WTC11 (cell line): Measurements from ENCODE around the gene ASF1A. TPM values are rescaled to one million over a fixed set of nuclear protein-coding genes. Genes with fewer than 3 reads are reported as not detected.

Experiments used
- ATAC-seq: fragments of 200-7000 bp; cut with Tn5 transposase; 2 replicates; pipeline ENCODE4 v1.10.0; 2021; ENCODE audit warnings: mild to moderate bottlenecking, moderate library complexity
- CTCF ChIA-PET: fragments of 300-600 bp; sonication (Branson Sonifier 250); formaldehyde crosslinking; loops from one replicate; lab custom pipeline; 2021; ENCODE audit warnings: antibody characterized with exemption; lab: Charles Lee
- POLR2A ChIA-PET: fragments of 350-600 bp; sonication (Branson Sonifier 250); formaldehyde crosslinking; loops from one replicate; lab custom pipeline; 2021; ENCODE audit warnings: antibody characterized with exemption; lab: Charles Lee
- DNase-seq: peaks from one replicate; pipeline ENCODE4 v3.0.0; 2021; ENCODE audit warnings: low spot score
- H3K27ac Mint-ChIP-seq: 2 replicates; pipeline ENCODE4 v1.8.0; 2021; ENCODE audit warnings: mixed read lengths
- H3K27me3 Mint-ChIP-seq: 2 replicates; pipeline ENCODE4 v1.8.0; 2021; ENCODE audit warnings: low read depth, mild to moderate bottlenecking, moderate library complexity, mixed read lengths
- H3K36me3 Mint-ChIP-seq: 2 replicates; pipeline ENCODE4 v1.8.0; 2021; ENCODE audit warnings: mixed read lengths
- H3K4me1 Mint-ChIP-seq: 2 replicates; pipeline ENCODE4 v1.8.0; 2022; ENCODE audit warnings: mixed read lengths
- H3K4me3 Mint-ChIP-seq: 2 replicates; pipeline ENCODE4 v1.8.0; 2021; ENCODE audit warnings: mild to moderate bottlenecking, moderate library complexity, mixed read lengths
- H3K9me3 Mint-ChIP-seq: 2 replicates; pipeline ENCODE4 v1.8.0; 2021; ENCODE audit warnings: mixed read lengths
- ATF2 ChIP-seq: sonication (generic); formaldehyde crosslinking; IDR thresholded peaks from 2 replicates; pipeline ENCODE4 v1.8.1; 2022; ENCODE audit warnings: low read depth, missing genetic modification reagents, borderline replicate concordance
- E2F4 ChIP-seq: sonication (generic); formaldehyde crosslinking; IDR thresholded peaks from 2 replicates; pipeline ENCODE4 v1.8.1; 2022; ENCODE audit warnings: low read depth, mild to moderate bottlenecking, moderate library complexity, missing genetic modification reagents, borderline replicate concordance
- ERG ChIP-seq: fragments of 250-450 bp; sonication (Bioruptor Pico); IDR thresholded peaks from 2 replicates; pipeline ENCODE4 v1.8.0; 2021; ENCODE audit warnings: mild to moderate bottlenecking
- FOXP4 ChIP-seq: sonication (generic); formaldehyde crosslinking; IDR thresholded peaks from 2 replicates; pipeline ENCODE4 v1.8.0; 2022; ENCODE audit warnings: mild to moderate bottlenecking, missing genetic modification reagents
- MXD4 ChIP-seq: fragments of 250-450 bp; sonication (Bioruptor Pico); IDR thresholded peaks from 2 replicates; pipeline ENCODE4 v1.8.0; 2021; ENCODE audit warnings: mild to moderate bottlenecking, moderate library complexity, borderline replicate concordance
- MYBL2 ChIP-seq: sonication (generic); formaldehyde crosslinking; IDR thresholded peaks from 2 replicates; pipeline ENCODE4 v1.8.1; 2023; ENCODE audit warnings: mild to moderate bottlenecking, moderate library complexity, missing genetic modification reagents
- STAT6 ChIP-seq: sonication (generic); formaldehyde crosslinking; conservative IDR thresholded peaks from 2 replicates; pipeline ENCODE4 v1.8.1; 2023; ENCODE audit warnings: mild to moderate bottlenecking, low read depth, missing genetic modification reagents, moderate library complexity
- USF1 ChIP-seq: sonication (generic); formaldehyde crosslinking; IDR thresholded peaks from 2 replicates; pipeline ENCODE4 v1.8.0; 2022; ENCODE audit warnings: mild to moderate bottlenecking, missing genetic modification reagents
- USF2 ChIP-seq: sonication (generic); formaldehyde crosslinking; IDR thresholded peaks from 2 replicates; pipeline ENCODE4 v1.8.1; 2023; ENCODE audit warnings: mild to moderate bottlenecking, missing genetic modification reagents, moderate library complexity
- ZBTB21 ChIP-seq: sonication (generic); formaldehyde crosslinking; IDR thresholded peaks from 2 replicates; pipeline ENCODE4 v1.8.1; 2023; ENCODE audit warnings: mild to moderate bottlenecking, missing genetic modification reagents, borderline replicate concordance
- ZBTB43 ChIP-seq: sonication (generic); formaldehyde crosslinking; IDR thresholded peaks from 2 replicates; pipeline ENCODE4 v1.8.1; 2023; ENCODE audit warnings: mild to moderate bottlenecking, missing genetic modification reagents
- ZNF396 ChIP-seq: fragments of 250-450 bp; sonication (Bioruptor Pico); IDR thresholded peaks from 2 replicates; pipeline ENCODE4 v1.8.0; 2021; ENCODE audit warnings: mild to moderate bottlenecking, moderate library complexity, borderline replicate concordance
- total RNA-seq: library from RNA; stranded (reverse); gene quantifications from 3 replicates; pipeline ENCODE4 v1.2.3, GENCODE V29; 2021

ASF1A gene
- total RNA-seq, 1 experiment from 2014 or later: 36.7 TPM

GRCh38 chr6:118859517-118860064 is 34.4 kb upstream of the ASF1A start (continued):
- TF ChIP-seq ZBTB43 (CRISPR knock-in tag) (no peak), USF1 (CRISPR knock-in tag) (no peak)

GRCh38 chr6:118860363-118860762 is 33.6 kb upstream of the ASF1A start:
- H3K9me3 Mint-ChIP-seq: peaks cover 11% of the 10 kb centered on the region
- DNase-seq: no peak
- ChIA-PET POLR2A (no interaction called here), CTCF (interaction anchor here (0.9 to 1.3 kb wide), 2 partner anchors 61 to 269 kb away, joined by 3 read pairs; no protein-coding TSS in a partner anchor)
- H3K36me3 Mint-ChIP-seq: peaks cover 7% of the 10 kb centered on the region
- no peak overlapping the region for H3K4me3 Mint-ChIP-seq
- no peak overlapping the region for H3K27ac Mint-ChIP-seq
- no peak for ATAC-seq
- peaks cover 20% of the 10 kb centered on the region for H3K4me1 Mint-ChIP-seq
- H3K27me3 Mint-ChIP-seq: no peaks in the 10 kb centered on the region
- no peak for TF ChIP-seq ERG (CRISPR knock-in tag)
- TF ChIP-seq USF2 (CRISPR knock-in tag): no peak
- TF ChIP-seq ZBTB21 (CRISPR knock-in tag): no peak
- TF ChIP-seq STAT6 (CRISPR knock-in tag): no peak
- no peak for TF ChIP-seq MYBL2 (CRISPR knock-in tag)
- TF ChIP-seq ATF2: no peak
- no peak for TF ChIP-seq FOXP4 (CRISPR knock-in tag)
- TF ChIP-seq E2F4 (CRISPR knock-in tag): no peak
- TF ChIP-seq MXD4: no peak
- TF ChIP-seq ZNF396 (CRISPR knock-in tag): no peak
